ENCODE results near the gene KIRREL1.

The KIRREL1 gene

GRCh38 chr1:157975228-157975950, 18.1 kb upstream of the KIRREL1 start:
- no peak for DNase-seq

GRCh38 chr1:157976888-157977287, 16.6 kb upstream of the KIRREL1 start:
- DNase-seq: no peak

- no peak for DNase-seq
Observed at GRCh38 chr1:157978586-157979403, 14.7 kb upstream of the KIRREL1 start.

- DNase-seq: no peak
Observed at GRCh38 chr1:157982136-157982535, 11.3 kb upstream of the KIRREL1 start.

- DNase-seq: no peak
Observed at GRCh38 chr1:157983787-157984186, 9.7 kb upstream of the KIRREL1 start.

- no peak for DNase-seq
Observed at GRCh38 chr1:157984469-157984868, 9.0 kb upstream of the KIRREL1 start.

GRCh38 chr1:157985473-157985872, 8.0 kb upstream of the KIRREL1 start:
- DNase-seq: no peak

- DNase-seq: no peak
Observed at GRCh38 chr1:157988002-157988401, 5.4 kb upstream of the KIRREL1 start.

GRCh38 chr1:157992031-157992832, 1.2 kb upstream of the KIRREL1 start:
- DNase-seq: no peak

- DNase-seq: no peak
Observed at GRCh38 chr1:157992833-157993146, 655 bp upstream of the KIRREL1 start.

GRCh38 chr1:157993918-157994605, 617 bp downstream of the KIRREL1 start:
- DNase-seq: no peak

GRCh38 chr1:157994704-157995582, 1.5 kb downstream of the KIRREL1 start:
- DNase-seq: no peak

- DNase-seq: no peak
Observed at GRCh38 chr1:157995583-157996169, 2.2 kb downstream of the KIRREL1 start.

- no peak for DNase-seq
Observed at GRCh38 chr1:157996433-157996832, 3.0 kb downstream of the KIRREL1 start.

GRCh38 chr1:158000507-158000906, 7.1 kb downstream of the KIRREL1 start:
- DNase-seq: no peak

- DNase-seq: no peak
Observed at GRCh38 chr1:158002022-158002630, 8.7 kb downstream of the KIRREL1 start.

GRCh38 chr1:158002631-158003405, 9.4 kb downstream of the KIRREL1 start:
- no peak for DNase-seq

- no peak for DNase-seq
Observed at GRCh38 chr1:158003406-158003800, 10.0 kb downstream of the KIRREL1 start.

- no peak for DNase-seq
Observed at GRCh38 chr1:158005224-158005623, 11.8 kb downstream of the KIRREL1 start.

GRCh38 chr1:158007180-158007579, 13.7 kb downstream of the KIRREL1 start:
- no peak for DNase-seq

Data from activated gamma-delta T cell (primary cell).